Urothelium cell line (cell line): Measurements from ENCODE around the gene ZNF697.

Experiments
- DNase-seq: peaks from one replicate; pipeline ENCODE4 v3.0.0; 2011; ENCODE audit warnings: low spot score, mixed read lengths
- FAIRE-seq: peaks from 2 replicates; lab custom pipeline; 2011; peaks lifted over from hg19 to GRCh38; lab: Jason Lieb, UNC

ZNF697 gene

DNA sequence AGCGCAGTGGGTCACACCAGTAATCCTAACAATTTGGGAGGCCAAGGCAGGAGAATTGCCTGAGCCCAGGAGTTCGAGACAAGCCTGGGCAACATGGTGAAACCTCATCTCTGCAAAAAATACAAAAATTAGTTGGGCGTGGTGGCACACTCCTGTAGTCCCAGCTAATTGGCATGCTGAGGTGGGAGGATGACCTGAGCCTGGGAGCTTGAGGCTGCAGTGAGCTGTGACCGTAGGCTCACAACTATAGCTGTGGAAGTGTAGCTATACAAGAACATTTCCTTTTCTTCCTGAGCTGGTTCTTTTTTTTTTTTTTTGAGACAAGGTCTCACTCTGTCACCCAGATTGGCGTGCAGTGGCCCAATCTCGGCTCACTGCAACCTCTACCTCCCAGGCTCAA, 19.1 kb upstream of the ZNF697 start:
- no peak for DNase-seq
- no peak for FAIRE-seq

DNA sequence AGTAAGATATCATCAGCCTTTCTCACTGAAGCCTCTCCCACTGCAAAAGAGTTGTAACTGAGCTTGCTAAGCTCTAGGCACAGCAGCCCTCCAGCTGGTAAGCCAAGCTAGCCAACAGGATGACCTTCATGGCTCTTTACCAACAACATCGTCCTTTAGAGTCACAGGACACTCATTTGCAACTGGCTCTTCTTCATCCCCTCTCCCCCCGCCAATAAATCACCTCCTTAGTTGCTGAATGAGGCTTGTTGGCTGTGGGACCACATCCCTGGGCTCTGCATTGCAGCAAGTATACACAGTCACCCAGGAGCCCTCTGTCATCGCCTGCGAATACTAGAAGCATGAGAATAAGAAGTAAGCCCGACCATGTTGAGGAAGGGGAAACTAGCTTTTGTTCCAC, 16.0 kb upstream of the ZNF697 start:
- FAIRE-seq (no peak), DNase-seq (no peak)

DNA sequence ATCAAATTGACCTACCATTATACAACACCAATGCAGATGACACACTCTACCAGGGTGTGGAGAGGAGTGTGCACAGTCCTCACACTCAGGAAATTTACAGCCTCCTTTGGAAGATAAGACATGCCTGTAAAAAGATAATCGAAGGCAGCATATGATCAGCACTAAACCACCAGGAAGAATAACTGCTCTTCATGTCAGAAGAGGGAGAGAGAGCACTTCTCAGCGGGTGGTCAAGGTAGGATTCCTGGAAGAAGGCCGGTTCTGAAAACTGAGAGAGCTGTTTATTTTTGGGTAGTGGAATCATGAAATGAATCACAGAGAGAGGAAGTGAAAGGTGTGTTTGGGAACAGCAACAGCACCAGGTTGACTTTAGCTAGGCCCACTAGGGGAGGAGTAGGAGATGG, 14.0 kb upstream of the ZNF697 start:
- DNase-seq (no peak), FAIRE-seq (peak; percentile 20)

DNA sequence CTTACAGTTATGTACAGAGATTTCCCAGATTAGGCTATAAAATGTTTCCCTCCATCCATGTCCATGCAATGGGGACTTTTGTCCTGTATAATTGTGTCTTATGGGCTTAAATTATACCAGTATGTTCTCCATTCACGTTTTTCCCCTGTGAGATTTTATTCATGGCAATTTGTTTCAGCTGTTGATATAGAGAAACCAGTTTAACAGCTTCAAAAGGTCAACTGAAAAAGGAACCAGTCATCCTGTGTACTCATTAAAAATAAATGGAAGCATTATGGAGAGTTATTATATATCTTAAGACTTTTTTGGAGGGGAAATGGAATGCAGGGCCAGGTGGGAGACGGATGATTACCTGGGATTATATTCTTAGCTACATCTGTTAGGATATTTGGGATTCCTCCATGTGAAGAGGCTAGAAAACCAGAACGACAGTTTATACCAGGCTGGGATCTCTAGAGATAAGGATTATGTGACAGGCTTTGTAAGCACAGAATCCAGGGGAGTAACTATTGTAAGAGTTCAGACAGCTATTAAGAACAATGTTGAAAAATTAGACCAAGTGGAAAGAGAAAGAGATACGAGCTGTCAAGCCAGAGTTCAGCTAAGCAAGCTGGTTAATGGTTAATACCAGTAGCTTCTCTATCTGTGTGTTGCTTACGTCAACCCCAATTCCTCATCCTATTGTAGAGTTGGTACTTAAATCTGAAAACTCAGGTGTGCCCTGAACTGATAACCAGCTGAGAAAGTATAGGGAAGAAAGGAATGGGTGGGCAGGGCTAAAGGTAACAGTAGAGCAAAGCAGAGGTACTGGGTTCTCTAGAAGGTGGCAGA, 12.4 kb upstream of the ZNF697 start:
- DNase-seq = no peak
- FAIRE-seq = no peak

DNA sequence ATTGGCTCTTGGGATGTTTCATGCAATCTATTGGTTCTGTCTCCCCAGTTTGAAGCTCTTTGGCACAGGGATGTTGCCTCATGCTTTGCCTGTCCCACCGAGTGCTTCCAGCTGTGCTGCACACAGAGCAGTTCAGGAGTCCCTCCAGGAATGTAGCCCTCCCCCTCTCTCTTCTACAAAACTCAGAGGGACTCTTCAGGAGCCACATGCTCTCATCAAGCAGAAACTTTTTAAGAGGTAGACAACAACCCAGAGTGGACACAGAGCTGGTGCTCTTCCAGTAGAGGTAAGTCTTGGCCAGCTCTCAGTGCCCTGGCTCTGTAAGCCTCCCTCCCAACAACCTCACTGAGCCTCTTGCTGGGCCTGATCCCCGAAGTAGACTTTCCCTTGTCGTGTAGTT, 11.6 kb upstream of the ZNF697 start:
- FAIRE-seq (no peak), DNase-seq (no peak)

DNA sequence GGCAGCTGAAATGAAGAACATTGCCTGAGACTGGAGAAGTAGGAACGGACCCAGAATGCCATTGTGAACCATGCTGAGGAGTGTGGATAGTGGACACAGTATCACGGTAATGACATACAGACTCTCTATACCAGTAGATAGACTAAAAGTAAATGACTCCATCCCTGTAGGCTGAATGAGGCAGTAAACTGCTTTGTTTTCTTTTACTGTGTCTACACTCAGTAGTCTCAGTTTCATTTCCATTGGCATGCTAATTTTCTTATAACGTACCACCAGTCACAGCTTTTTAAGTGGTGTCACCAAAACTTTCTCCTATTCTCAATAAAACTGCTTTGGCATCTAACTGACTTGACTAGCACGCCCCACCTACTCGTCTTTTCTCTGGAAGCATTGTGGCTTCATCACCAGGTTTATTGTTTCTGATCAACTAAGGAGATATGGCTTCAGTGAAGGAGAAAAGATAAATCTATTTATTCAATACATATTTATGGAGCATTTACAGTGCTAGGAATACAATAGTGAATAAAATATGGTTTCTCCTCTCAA, 8.4 kb upstream of the ZNF697 start:
- DNase-seq = no peak
- no peak for FAIRE-seq

DNA sequence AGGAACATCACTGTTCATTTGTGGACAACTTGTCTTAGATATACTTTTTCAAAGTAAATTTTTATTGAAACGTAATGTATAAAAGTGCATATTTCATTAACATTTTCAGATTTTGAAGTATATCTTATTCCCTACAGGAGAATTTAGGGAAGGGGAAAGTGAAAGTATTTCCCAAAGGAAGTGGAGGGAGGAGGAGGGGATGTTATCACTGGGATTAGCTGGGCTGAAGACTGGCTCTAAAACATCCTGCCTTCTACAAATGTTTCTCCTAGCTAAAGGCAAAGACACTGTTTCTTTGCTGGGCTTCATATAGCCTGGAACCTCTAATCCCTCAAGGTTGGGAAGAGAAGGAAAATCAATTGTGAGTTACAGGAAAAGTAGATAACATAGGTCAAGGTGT, 7.1 kb upstream of the ZNF697 start:
- FAIRE-seq (no peak), DNase-seq (no peak)

DNA sequence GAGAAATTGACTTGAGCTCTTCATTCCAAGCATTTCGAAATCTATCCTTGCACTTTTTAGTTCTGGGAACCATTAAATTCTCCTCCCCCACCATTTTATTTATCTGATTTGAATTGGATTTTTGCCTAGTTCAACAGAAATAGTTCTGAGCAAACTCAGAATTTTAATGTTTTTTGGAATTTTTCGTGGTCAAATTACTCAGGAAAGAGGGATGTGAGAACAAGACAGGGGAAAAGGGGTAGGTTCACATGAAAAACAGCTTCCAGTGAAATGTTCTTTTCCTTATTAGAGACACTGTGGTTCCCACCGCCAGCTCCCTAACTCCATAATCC, 5.7 kb upstream of the ZNF697 start:
- DNase-seq (no peak), FAIRE-seq (no peak)

DNA sequence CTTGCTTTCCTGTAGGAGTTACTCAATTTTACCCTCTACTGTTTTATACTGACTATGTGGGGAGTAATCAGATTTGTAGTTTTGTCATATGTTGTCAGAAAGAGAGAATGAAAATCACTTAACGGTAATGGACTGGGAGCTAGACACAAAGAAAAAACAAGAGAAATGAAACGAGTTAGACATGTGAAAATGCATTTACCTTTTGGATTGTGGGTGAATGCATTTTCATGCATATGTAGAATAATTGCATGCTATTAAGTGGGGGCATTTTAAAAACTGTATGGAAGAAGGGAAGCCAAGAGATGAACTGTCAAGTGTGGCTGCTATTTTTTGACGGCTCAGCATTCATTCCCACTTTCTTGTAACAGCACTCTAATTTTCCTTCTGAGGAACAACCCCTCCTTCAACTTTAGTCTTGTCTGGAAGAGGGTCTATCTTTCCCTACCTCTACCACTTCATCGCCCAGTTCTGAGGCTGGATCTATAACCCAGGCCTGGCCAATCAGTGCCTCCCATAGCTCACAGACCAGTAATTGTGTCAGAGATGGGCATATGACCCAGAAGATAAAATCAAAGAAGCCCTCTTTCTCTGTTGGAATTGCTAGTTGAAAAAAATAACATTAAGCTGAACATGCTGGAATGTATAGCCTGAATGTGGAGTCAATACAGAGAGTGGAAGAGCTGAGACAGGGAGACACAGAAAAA, 5.2 kb upstream of the ZNF697 start:
- no peak for FAIRE-seq
- DNase-seq = no peak

DNA sequence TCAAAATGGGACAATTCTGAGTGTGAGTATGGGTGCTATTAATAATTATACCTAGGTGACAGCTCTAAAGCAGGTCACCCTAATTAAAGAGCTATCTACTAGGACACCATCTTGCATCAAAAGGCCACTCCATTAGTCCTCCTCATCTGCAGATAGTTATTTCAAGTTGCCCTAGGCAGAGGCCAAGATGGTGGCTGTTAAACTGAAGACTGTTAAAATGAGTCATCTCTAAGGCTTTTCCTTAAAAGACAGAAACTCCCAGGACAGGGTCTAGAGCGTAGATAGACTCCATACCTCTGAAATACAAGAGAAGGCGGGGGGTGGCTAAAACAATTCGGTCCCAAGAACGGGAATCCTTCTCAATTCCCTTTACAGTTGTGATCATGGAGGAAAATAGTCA, 4.5 kb upstream of the ZNF697 start:
- FAIRE-seq (no peak), DNase-seq (no peak)

DNA sequence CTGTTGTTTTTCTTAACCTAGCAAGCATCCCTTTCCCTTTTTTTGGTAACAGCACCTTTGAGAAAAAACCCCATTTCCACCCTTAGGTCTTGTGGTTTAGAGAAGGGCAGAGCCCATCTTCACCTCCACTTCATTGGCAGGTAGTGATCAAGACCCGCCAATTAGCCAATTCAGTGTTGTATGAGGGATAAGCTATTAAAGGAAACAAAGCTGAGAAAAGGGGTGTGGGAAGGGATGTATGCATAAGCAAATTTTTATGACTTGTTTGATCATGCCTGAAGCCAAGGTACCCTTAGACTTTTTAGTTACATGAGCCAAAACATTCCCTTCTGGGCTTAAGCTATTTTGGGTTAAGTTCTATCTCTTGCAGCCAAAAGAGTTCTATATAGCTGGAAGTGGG, 3.6 kb upstream of the ZNF697 start:
- no peak for FAIRE-seq
- no peak for DNase-seq

DNA sequence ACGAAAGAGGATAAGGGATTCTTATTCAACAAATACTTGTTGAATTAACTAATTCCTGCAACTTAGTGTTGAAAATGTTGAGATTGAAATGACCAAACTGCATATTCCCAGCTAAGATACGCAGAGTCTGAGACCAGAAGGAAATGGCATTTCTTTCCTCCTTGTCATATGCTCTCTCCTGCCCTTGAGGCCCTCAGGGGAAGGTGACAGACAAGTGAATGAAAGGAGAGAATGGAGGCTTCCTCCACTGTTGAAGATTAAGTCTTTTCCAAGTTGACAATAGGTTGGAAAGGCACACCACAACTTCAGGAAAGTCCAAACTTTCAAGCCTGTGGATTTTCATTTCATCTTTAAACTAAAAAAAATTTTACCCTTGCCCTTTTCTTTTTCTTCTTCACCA, 3.1 kb upstream of the ZNF697 start:
- no peak for FAIRE-seq
- DNase-seq = no peak

DNA sequence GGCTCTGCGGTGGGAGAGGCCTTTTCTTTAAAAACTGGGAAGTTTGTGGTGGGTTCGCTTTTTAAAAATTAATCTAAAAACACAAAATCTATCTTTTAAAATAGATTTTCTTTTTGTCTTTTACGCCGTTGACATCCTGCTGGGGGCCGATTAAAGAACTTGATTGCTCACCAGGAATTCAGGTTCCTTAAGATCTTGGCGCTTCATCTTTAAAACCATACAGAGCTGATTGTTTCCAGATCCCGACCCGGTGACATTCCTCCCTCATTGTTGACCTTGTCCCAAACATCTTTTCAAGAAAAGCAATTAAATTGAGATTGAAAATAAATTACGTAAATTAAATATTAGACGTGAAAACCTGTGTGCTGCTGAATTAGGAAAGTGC, 546 bp upstream of the ZNF697 start:
- no peak for DNase-seq
- FAIRE-seq = no peak

DNA sequence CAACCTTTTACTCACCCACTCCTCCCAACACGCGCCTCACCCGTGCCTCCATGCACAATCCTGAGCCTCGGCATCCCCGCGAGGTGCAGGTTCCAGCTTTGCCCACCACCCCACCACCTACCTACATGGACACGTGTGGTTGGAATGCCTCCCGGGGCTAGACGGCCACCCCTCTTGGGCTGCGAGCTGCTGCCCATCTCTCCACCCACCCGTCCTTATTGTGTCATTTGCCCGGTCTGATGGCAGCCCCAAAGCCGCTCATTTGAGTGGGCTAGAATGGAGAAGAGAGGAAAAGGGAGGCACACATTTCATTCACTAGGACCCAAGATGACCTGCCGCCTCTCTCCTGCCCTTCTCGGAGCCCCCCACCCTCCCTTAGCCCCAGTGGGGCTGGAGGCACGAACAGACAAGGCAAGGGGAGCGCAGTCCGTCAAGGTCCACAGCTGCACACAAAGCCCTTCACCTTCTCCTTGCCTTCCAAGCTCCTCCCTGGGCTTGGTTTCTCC, 785 bp downstream of the ZNF697 start:
- DNase-seq (peak; percentile 31), FAIRE-seq (no peak)

DNA sequence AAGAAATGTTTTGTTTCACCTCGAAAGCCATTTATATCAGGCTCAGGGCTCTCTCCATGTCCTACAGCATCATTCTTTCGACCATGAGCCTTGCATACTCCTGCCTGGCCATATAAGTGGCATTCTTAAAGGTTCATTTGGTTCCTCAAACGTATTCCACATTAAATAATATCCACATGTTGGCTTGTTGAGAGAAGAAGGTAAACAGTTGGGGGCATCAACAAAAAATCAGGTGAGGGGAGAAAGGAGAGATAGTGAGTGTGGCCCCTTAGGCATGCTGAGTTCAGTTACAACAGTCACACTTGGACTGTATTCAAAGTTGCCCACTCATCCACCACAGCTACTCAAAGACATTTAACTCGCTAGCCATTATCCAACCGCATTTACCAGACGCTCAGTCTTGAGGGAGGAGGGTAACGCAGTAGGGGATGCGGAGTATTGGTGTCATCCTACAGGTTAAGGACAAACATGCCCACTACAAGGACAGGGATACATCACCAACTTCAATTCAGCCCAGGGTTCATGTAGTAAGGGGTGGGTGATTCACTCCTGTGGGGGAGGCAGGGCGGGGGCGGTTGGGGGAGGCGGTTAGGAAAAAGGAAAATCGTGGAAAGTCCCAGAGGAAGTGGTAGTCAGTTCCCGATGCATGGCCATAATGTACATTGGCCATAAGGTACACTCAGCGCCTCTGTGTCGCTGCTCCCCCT, 1.4 kb downstream of the ZNF697 start:
- FAIRE-seq = no peak
- DNase-seq = peak; percentile 54

DNA sequence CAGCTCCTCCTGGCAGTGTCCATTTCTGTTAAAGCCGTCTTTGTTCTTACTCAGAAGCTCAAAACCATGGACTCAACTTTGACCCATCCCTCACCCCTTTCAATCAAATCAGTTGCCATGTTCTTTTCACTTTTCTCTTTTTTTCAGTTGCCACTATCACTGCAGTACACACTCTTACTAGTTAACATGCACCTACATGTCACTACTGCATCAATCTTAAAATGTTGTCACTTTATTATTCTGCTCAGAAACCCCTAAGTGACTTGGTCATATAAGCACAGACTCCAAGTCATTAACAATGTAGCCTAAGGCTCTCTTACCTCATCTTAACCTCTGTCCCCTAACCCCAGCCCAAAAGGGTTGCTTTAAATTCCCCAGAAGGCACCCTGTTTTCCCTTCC, 9.0 kb downstream of the ZNF697 start:
- DNase-seq (no peak), FAIRE-seq (no peak)

DNA sequence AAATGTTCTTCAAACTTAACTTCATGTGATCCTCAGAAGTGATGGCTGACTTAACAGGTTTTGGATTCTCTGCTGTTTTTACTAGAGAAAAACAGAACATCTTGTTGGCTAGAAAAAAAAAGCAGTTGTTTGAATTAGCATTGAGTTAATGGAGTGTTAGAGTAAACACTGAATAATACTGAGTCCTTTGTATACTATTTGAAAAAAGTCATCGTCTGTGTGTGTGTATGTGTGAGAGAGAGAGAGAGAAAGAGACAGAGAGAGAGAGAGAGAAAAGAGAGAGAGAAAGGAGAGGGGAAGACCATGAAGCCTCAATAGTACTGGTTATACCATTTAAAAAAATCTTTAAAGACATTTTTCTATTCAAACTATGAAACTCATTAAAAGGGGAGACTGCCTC, 10.4 kb downstream of the ZNF697 start:
- DNase-seq (no peak), FAIRE-seq (no peak)

DNA sequence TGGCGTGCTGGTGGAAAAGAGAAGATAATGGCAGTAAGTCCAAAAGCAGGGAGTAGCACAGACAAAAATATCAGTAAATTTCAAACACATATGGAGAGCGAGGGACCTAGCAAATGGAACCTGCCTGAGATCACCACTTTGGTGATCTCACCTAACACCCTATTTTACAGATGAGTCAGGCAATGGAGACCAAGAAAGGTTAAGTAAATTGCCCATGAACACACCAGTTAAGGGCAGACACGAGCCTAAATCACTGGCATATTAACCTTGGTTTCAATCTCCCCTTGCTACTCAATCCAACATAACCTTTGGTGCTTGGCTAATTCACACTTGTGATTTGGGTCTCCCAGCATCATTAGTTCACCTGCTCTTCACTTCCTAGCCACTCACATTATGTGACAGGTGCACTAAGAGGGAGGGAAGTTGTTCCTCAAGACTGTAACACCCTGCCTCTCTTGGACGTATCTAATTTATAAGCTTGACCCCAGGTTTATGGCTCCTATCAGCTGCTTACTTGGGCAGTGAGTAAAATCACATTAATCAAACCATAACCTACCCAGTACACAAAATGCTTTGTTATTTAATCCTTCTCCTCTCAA, 11.5 kb downstream of the ZNF697 start:
- no peak for FAIRE-seq
- DNase-seq = no peak

DNA sequence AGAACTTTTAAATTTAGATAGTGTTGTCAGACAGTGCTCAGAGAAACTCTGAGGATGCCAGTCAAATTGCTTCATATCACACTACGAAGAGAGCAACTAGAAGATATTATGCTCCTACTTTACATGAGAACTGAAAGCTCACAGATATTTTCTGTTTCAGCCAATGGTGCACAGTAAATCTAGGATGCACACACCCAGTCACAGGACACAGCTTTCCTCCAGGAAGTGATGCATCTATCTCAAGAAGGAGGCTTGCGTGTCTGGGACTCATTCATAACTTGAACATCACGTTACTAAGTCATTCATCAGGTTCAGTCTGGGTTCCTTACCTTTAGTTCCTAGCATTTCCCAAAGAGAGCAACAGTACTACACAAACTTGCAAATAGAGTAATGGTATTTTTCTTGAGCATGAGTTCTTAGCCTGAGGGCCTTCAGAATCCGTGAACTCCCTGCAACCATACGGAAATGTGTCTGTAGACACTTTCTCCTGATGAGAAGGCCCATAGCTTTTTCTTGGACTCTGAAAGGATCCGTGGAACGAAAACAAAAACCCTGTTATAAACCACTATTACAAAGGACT, 12.2 kb downstream of the ZNF697 start:
- no peak for FAIRE-seq
- DNase-seq = no peak

DNA sequence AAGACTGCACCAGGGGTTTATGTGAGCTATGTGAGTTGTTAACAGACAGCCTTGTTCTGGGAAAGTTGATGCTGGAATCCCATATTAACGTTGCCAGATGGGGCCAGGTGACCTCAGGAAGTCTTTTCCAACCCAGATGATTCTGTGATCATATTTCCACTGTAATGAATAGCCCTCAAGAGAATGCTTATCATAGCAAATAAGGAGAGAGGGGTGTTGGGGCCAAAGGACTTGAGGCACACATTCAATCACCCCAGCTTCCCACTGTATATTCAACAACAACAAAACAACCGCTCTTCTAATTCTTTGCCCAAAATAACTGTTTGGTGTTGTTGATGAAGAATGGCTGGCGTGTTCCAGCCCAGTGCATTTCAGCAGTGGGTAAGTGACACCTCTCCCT, 14.1 kb downstream of the ZNF697 start:
- FAIRE-seq (no peak), DNase-seq (no peak)

DNA sequence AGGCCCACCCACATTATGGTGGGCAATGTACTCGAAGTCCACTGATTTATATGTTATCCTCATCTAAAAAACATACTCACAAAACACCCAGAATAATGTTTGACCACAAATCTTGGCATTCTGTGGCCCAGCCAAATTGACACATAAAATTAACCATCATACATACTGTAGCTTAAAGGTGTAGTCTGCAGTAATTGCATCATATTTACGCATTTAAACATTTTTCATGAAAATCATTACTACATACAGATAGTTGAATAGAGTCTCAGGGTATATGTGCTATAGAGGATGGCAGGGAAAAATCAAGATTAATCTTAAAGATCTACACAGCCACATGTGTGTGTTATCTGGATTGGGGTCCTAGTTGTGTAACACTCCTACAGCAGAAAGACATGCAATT, 14.5 kb downstream of the ZNF697 start:
- DNase-seq = no peak
- no peak for FAIRE-seq
